Endothelial cell of umbilical vein (primary cell): ENCODE data around the gene ESYT2. TPM values are rescaled to one million over a fixed set of nuclear protein-coding genes. Genes with fewer than 3 reads are reported as not detected.

ENCODE experiments used
- BruUV-seq: library from RNA; stranded (reverse); fragments of 400-500 nt; replicated peaks from 2 replicates; lab custom pipeline; 2021; lab: Mats Ljungman, UMichigan
- CTCF ChIA-PET: fragments of 300-600, 350-600 bp; sonication (Branson Sonifier 250); formaldehyde crosslinking; loops from one replicate; lab custom pipeline; 2021; ENCODE audit warnings: antibody characterized with exemption, inconsistent platforms; lab: Charles Lee
- POLR2A ChIA-PET: fragments of 300-600, 350-600 bp; sonication (Branson Sonifier 250); formaldehyde crosslinking; loops from one replicate; lab custom pipeline; 2021; ENCODE audit warnings: antibody characterized with exemption, inconsistent platforms; lab: Charles Lee
- DNase-seq: peaks from one replicate; pipeline ENCODE4 v3.0.0-alpha.2; 2011; ENCODE audit warnings: low read depth, low spot score
- FAIRE-seq: peaks from 2 replicates; lab custom pipeline; 2011; peaks lifted over from hg19 to GRCh38; lab: Jason Lieb, UNC
- H2AFZ ChIP-seq: 2 replicates; pipeline ENCODE4 v1.6.0; 2012; ENCODE audit warnings: low read depth, low read length, control low read depth, inconsistent platforms
- H3K27ac ChIP-seq: 2 replicates; pipeline ENCODE4 v1.5.1; 2011; ENCODE audit warnings: low read depth, mild to moderate bottlenecking, control low read depth, low read length, moderate library complexity; ENCODE audit not compliant: insufficient read depth
- H3K27me3 ChIP-seq, 2 experiments: 2 replicates each; pipeline versions ENCODE4 v1.6.0 to v1.6.1; 2011; ENCODE audit warnings: low read length in 2 of 2, mixed read lengths in 1 of 2; ENCODE audit not compliant: control insufficient read depth in 2 of 2, insufficient read depth in 2 of 2
- H3K36me3 ChIP-seq, 2 experiments: 2 replicates in 1 of 2; 3 replicates in 1 of 2; pipeline ENCODE4 v1.5.1; 2011; ENCODE audit warnings: low read length in 2 of 2, mild to moderate bottlenecking in 1 of 2, moderate library complexity in 1 of 2; ENCODE audit not compliant: control insufficient read depth in 2 of 2, insufficient read depth in 2 of 2; ENCODE audit errors: extremely low read depth in 1 of 2
- H3K4me1 ChIP-seq: 3 replicates; pipeline ENCODE4 v1.5.1; 2011; ENCODE audit warnings: mild to moderate bottlenecking, low read length; ENCODE audit not compliant: control insufficient read depth, insufficient read depth; ENCODE audit errors: extremely low read depth
- H3K4me2 ChIP-seq: 2 replicates; pipeline ENCODE4 v1.6.1; 2011; ENCODE audit warnings: low read length, control low read depth, mixed read lengths; ENCODE audit not compliant: insufficient read depth
- H3K4me3 ChIP-seq, 3 experiments: fragments of 200-600 bp in 1 of 3; sonication (generic), shearing (Covaris generic) in 1 of 3; replicated peaks in 1 of 3; 2 replicates each; pipeline ENCODE4 v1.5.1; 2011 to 2016; ENCODE audit warnings: control low read depth in 3 of 3, low read length in 3 of 3, mild to moderate bottlenecking in 2 of 3, inconsistent platforms in 1 of 3, low read depth in 1 of 3, moderate library complexity in 1 of 3; ENCODE audit not compliant: insufficient read depth in 1 of 3
- H3K79me2 ChIP-seq: 2 replicates; pipeline ENCODE4 v1.6.0; 2012; ENCODE audit warnings: low read length, inconsistent platforms; ENCODE audit not compliant: control insufficient read depth, insufficient read depth
- H3K9ac ChIP-seq: replicated peaks from 2 replicates; pipeline ENCODE3; 2011; ENCODE audit warnings: low read length, control low read depth; ENCODE audit not compliant: insufficient read depth; ENCODE audit errors: extremely low read depth
- H3K9me1 ChIP-seq: replicated peaks from 3 replicates; pipeline ENCODE4 v1.6.0; 2011; ENCODE audit warnings: mild to moderate bottlenecking, low read length; ENCODE audit not compliant: control insufficient read depth, insufficient read depth; ENCODE audit errors: extremely low read depth
- H3K9me3 ChIP-seq: replicated peaks from 2 replicates; pipeline ENCODE4 v1.5.1; 2012; ENCODE audit warnings: low read length, inconsistent platforms; ENCODE audit not compliant: control insufficient read depth, insufficient read depth
- H4K20me1 ChIP-seq: replicated peaks from 2 replicates; pipeline ENCODE3; 2011; ENCODE audit warnings: mild to moderate bottlenecking, low read length; ENCODE audit not compliant: control insufficient read depth, insufficient read depth; ENCODE audit errors: extremely low read depth
- EZH2 ChIP-seq: IDR thresholded peaks from 2 replicates; pipeline ENCODE4 v1.6.1; 2012; ENCODE audit warnings: borderline replicate concordance, low read depth, mild to moderate bottlenecking, moderate library complexity, low read length, inconsistent platforms; ENCODE audit not compliant: severe bottlenecking
- GATA2 ChIP-seq: IDR thresholded peaks from 2 replicates; pipeline ENCODE4 v1.7.0; 2011; ENCODE audit warnings: low read depth, mild to moderate bottlenecking, moderate library complexity, mixed read lengths, low read length; ENCODE audit not compliant: insufficient read length, insufficient read depth
- JUN ChIP-seq: IDR thresholded peaks from 2 replicates; pipeline ENCODE4 v1.6.1; 2011; ENCODE audit warnings: borderline replicate concordance, low read depth; ENCODE audit not compliant: insufficient read length, insufficient read depth
- MYC ChIP-seq: IDR thresholded peaks from one replicate; pipeline ENCODE4 v1.6.1; 2011; ENCODE audit warnings: mild to moderate bottlenecking, low read depth, low read length
- POLR2AphosphoS5 ChIP-seq: IDR thresholded peaks from 2 replicates; pipeline ENCODE4 v1.6.1; 2012; ENCODE audit warnings: low read depth, mild to moderate bottlenecking, control low read depth, low read length, moderate library complexity; ENCODE audit not compliant: insufficient read depth
- dilution Hi-C: fragments of 300-500 bp; cut with MboI; formaldehyde crosslinking; loops from one replicate; pipeline ENCODE4 v1.15.0; 2019; ENCODE audit warnings: low sequenced_read_pairs; ENCODE audit not compliant: extremely low pct_ligation_motif_present
- intact Hi-C: fragments of 100-400 bp; cut with micrococcal nuclease; formaldehyde crosslinking; loops from one replicate; pipeline ENCODE4 v1.10.0; 2022
- polyA plus RNA-seq, 4 experiments: library from polyadenylated mRNA; depleted of rRNA in 3 of 4; stranded (reverse) in 3 of 4; unstranded in 1 of 4; fragments of >200 nt; gene quantifications; 2 replicates each; pipeline versions ENCODE4 v1.2.1 to v1.2.3, GENCODE V29; 2011 to 2012; ENCODE audit warnings: missing spikeins in 1 of 4
- total RNA-seq: library from RNA; stranded (reverse); gene quantifications from 2 replicates; pipeline ENCODE4 v1.2.3, GENCODE V29; 2021
- TF ChIP-seq, protein P1 (sequence below), 2 donors: IDR thresholded peaks; 1 replicate in 1 of 2; 2 replicates in 1 of 2; pipeline ENCODE4 v1.5.1; 2011; ENCODE audit warnings: low read length in 2 of 2, mild to moderate bottlenecking in 2 of 2, moderate library complexity in 2 of 2, control low read depth in 1 of 2, inconsistent platforms in 1 of 2, low read depth in 1 of 2; ENCODE audit not compliant: insufficient read depth in 1 of 2; ENCODE audit errors: extremely low read depth in 1 of 2
- TF ChIP-seq, protein P2 (sequence below): IDR thresholded peaks from 2 replicates; pipeline ENCODE4 v1.6.1; 2011; ENCODE audit not compliant: insufficient read depth, insufficient read length

ESYT2 gene
- total and polyA plus RNA-seq, 2 donors (not counting 3 experiments of a cell fraction or from before 2014, with no cell fraction given) = 18.8 to 46.6 TPM

DNA sequence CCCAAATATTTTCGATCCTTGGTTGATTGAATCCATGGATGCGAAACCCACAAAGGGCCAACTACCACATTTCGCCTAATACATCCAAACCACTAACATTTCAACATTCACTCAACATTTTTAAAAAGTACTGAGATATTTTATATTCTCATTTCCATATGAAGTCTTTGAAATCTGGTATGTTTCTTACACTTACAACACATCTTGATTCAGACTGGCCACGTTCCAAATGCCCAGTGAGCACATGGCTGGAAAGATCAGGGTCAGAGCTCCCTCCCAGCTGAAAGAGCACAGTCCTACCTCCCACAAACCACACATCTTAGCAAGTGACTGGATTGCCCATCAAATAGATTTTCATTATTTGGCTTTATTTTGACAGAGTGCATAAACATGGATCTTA is 143.6 kb downstream of the ESYT2 start:
- Histone ChIP-seq H3K79me2 (no peaks in the 10 kb centered on the region), H3K4me3 (no peak overlapping the region), H3K9me1 (no peaks in the 10 kb centered on the region), H3K4me1 (peaks cover 9% of the 10 kb centered on the region), H3K9me3 (no peaks in the 10 kb centered on the region), H3K27me3 (no peaks in the 10 kb centered on the region), H3K4me2 (no peak overlapping the region), H2AFZ (no peak overlapping the region), H4K20me1 (no peaks in the 10 kb centered on the region), H3K36me3 (peaks cover 0 to 22% of the 10 kb centered on the region in 2 experiments), H3K27ac (no peak overlapping the region), H3K9ac (no peak overlapping the region)
- DNase-seq (no peak), FAIRE-seq (no peak)
- CTCF ChIA-PET = no interaction called here
- no TSS peak for BruUV-seq
- POLR2A ChIA-PET = no interaction called here
- dilution Hi-C loops = no loop called here
- intact Hi-C loops = no loop called here
- no peak for TF ChIP-seq MYC

DNA sequence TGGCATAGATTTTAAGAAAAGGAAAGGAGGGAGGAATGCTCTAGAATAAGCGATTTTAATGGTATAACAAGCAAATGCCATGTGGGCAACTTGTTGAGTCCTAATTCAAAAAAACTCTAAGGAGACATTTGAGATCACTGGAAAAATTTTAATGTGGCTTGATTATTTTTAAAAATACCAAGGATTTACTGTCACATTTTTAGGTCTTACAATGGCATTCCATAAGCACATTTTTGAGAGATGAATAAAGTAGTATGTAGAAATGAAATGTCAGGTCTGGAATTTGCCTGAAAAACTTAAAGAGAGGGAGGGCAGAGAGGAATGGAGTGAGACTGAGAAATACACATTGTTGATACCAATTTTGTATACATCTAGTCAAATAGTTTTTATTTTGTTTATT is 145.0 kb downstream of the ESYT2 start:
- Histone ChIP-seq H3K27me3 (no peaks in the 10 kb centered on the region), H3K4me3 (no peak overlapping the region), H3K27ac (no peak overlapping the region), H3K4me2 (no peak overlapping the region), H2AFZ (no peak overlapping the region), H3K79me2 (no peaks in the 10 kb centered on the region), H4K20me1 (no peaks in the 10 kb centered on the region), H3K9me3 (no peaks in the 10 kb centered on the region), H3K9ac (no peak overlapping the region), H3K36me3 (peaks cover 0 to 34% of the 10 kb centered on the region in 2 experiments), H3K9me1 (no peaks in the 10 kb centered on the region), H3K4me1 (peaks cover 9% of the 10 kb centered on the region)
- BruUV-seq = no TSS peak
- FAIRE-seq = no peak
- ChIA-PET CTCF (no interaction called here), POLR2A (no interaction called here)
- no peak for DNase-seq
- TF ChIP-seq MYC (no peak), POLR2AphosphoS5 (no peak), EZH2 (no peak), JUN (no peak), GATA2 (no peak)
- TF ChIP-seq, protein P1, sequence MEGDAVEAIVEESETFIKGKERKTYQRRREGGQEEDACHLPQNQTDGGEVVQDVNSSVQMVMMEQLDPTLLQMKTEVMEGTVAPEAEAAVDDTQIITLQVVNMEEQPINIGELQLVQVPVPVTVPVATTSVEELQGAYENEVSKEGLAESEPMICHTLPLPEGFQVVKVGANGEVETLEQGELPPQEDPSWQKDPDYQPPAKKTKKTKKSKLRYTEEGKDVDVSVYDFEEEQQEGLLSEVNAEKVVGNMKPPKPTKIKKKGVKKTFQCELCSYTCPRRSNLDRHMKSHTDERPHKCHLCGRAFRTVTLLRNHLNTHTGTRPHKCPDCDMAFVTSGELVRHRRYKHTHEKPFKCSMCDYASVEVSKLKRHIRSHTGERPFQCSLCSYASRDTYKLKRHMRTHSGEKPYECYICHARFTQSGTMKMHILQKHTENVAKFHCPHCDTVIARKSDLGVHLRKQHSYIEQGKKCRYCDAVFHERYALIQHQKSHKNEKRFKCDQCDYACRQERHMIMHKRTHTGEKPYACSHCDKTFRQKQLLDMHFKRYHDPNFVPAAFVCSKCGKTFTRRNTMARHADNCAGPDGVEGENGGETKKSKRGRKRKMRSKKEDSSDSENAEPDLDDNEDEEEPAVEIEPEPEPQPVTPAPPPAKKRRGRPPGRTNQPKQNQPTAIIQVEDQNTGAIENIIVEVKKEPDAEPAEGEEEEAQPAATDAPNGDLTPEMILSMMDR (IDR thresholded peaks at IDR 0.05; ENCODE audit: extremely low read depth in 1 of 2, insufficient read depth in 1 of 2, low read depth in 1 of 2, low read length in 2 of 2) = no peak
- TF ChIP-seq, protein P2, sequence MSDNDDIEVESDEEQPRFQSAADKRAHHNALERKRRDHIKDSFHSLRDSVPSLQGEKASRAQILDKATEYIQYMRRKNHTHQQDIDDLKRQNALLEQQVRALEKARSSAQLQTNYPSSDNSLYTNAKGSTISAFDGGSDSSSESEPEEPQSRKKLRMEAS = no peak
- intact Hi-C loops = no loop called here
- dilution Hi-C loops = no loop called here
